NCI-H2081 (cell line): ENCODE results near the gene PDZK1IP1.

ENCODE experiments used
- DNase-seq, 2 experiments: peaks; one replicate each; lab custom pipeline; 2025; lab: John Stamatoyannopoulos, UW

PDZK1IP1 gene

GRCh38 chr1:47137198-47137597 lies 52.6 kb downstream of the PDZK1IP1 start, which contains the start of gene CYP4A22:
TSS of gene CYP4A22 (plus strand) at chr1:47137441. CDS start at chr1:47137486, 45 bp downstream.
- no peak for DNase-seq
